C4-2B (cell line): Measurements from ENCODE around the gene FOXL2.

ENCODE experiments used
- H3K27ac ChIP-seq: fragments of 450-650 bp; 2 replicates; pipeline ENCODE4 v1.5.1; 2017
- ZFX ChIP-seq: fragments of 450-650 bp; IDR thresholded peaks from 2 replicates; pipeline ENCODE4 v1.6.1; 2017
- TF ChIP-seq, protein P1 (sequence below): fragments of 450-650 bp; conservative IDR thresholded peaks from 2 replicates; pipeline ENCODE4 v1.5.1; 2017; ENCODE audit warnings: mild to moderate bottlenecking

Gene FOXL2

GRCh38 chr3:138974462-138974861 lies 27.5 kb upstream of the FOXL2 start:
- no peak overlapping the region for H3K27ac ChIP-seq
- TF ChIP-seq, protein P1, sequence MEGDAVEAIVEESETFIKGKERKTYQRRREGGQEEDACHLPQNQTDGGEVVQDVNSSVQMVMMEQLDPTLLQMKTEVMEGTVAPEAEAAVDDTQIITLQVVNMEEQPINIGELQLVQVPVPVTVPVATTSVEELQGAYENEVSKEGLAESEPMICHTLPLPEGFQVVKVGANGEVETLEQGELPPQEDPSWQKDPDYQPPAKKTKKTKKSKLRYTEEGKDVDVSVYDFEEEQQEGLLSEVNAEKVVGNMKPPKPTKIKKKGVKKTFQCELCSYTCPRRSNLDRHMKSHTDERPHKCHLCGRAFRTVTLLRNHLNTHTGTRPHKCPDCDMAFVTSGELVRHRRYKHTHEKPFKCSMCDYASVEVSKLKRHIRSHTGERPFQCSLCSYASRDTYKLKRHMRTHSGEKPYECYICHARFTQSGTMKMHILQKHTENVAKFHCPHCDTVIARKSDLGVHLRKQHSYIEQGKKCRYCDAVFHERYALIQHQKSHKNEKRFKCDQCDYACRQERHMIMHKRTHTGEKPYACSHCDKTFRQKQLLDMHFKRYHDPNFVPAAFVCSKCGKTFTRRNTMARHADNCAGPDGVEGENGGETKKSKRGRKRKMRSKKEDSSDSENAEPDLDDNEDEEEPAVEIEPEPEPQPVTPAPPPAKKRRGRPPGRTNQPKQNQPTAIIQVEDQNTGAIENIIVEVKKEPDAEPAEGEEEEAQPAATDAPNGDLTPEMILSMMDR = no peak
- TF ChIP-seq ZFX = no peak

- no peak overlapping the region for H3K27ac ChIP-seq
- TF ChIP-seq, protein P1 = no peak
- TF ChIP-seq ZFX = no peak
These were observed 26.0 kb upstream of the FOXL2 start for GRCh38 chr3:138972941-138973340.

DNA sequence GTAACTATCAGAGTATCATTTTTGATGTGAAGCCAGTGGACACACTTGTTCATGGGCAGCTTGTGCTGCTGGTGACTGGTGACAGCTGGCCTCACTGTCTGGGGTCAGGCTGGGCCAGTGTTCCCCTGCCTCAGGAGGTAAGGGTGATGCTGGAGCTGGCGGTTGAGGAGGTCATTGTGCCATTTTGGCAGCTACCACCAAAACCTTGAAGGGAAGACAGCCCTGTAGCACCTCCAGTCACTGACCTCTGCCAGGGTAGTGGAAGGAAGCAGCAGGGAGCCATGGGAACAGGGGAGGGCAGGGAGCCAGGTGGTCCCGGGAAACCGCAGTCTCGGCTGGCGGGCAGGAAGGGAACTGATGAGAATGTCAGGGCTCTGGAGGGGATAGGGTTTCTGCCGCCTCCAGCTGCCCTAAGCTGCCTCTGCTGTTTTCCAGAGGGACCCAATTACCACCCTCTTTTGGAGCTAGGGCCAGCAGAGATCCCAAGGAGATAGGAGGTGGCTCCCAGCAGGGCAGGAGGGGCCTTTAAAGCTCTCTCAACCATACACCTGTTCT lies 24.9 kb upstream of the FOXL2 start:
- H3K27ac ChIP-seq = no peak overlapping the region
- no peak for TF ChIP-seq ZFX
- TF ChIP-seq, protein P1 = no peak

- TF ChIP-seq, protein P1 = no peak
- no peak for TF ChIP-seq ZFX
- H3K27ac ChIP-seq = no peak overlapping the region
These were observed 18.0 kb upstream of the FOXL2 start for GRCh38 chr3:138964923-138965322.

DNA sequence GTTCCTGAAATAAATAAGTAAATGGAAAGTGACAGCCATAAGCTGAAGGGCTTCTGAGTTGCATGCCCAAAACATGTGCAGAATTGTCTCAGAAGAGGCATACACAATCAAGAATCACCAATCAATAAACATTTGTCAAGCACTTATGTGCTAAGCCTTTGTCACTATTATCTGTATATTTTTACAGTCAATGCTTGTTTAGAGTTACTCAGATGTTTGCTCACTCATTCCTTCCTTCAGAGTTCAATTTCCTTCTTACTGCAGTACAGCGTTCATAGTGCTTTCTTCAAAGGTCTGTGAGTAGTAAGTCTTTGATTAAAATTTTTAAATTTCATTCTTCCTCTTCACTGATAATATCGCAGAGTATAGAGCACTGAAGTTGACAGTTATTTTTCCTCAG lies 17.3 kb upstream of the FOXL2 start:
- TF ChIP-seq, protein P1 = no peak
- no peak for TF ChIP-seq ZFX
- H3K27ac ChIP-seq = no peak overlapping the region

GRCh38 chr3:138962854-138963560 lies 16.1 kb upstream of the FOXL2 start:
- TF ChIP-seq, protein P1 = no peak
- H3K27ac ChIP-seq = no peak overlapping the region

- no peak for TF ChIP-seq ZFX
- TF ChIP-seq, protein P1 = no peak
- H3K27ac ChIP-seq = no peak overlapping the region
These were observed 13.5 kb upstream of the FOXL2 start for GRCh38 chr3:138960417-138960852.
